Prostate gland (tissue), 2 donors: ENCODE measurements around the gene XCR1. TPM values are rescaled to one million over a fixed set of nuclear protein-coding genes. Genes with fewer than 3 reads are reported as not detected.

Experiments used
- DNase-seq: peaks from one replicate; pipeline ENCODE4 v3.0.0-alpha.2; 2019; ENCODE audit warnings: low spot score
- H3K27ac ChIP-seq, 2 donors: fragments of 200-600 bp; sonication (generic); 2 replicates each; pipeline ENCODE4 v1.5.1; 2017 to 2019
- H3K27me3 ChIP-seq: fragments of 200-600 bp; sonication (generic); replicated peaks from 2 replicates; pipeline ENCODE4 v1.5.1; 2019; ENCODE audit not compliant: insufficient read depth
- H3K36me3 ChIP-seq, 2 donors: fragments of 200-600 bp; sonication (generic); 1 replicate in 1 of 2; 2 replicates in 1 of 2; pipeline versions ENCODE4 v1.5.1 to v1.8.1; 2017 to 2019
- H3K4me1 ChIP-seq: fragments of 200-600 bp; sonication (generic); replicated peaks from 2 replicates; pipeline ENCODE4 v1.5.1; 2019
- H3K4me3 ChIP-seq, 2 donors: fragments of 200-600 bp; sonication (generic); 2 replicates each; pipeline ENCODE4 v1.5.1; 2017 to 2019
- H3K9me3 ChIP-seq: fragments of 200-600 bp; sonication (generic); 2 replicates; pipeline ENCODE4 v1.5.1; 2017
- POLR2A ChIP-seq: fragments of 450-650 bp; IDR thresholded peaks from one replicate; pipeline ENCODE4 v1.6.1; 2016; ENCODE audit warnings: antibody characterized with exemption, mild to moderate bottlenecking
- POLR2AphosphoS5 ChIP-seq: sonication (generic); formaldehyde crosslinking; IDR thresholded peaks from one replicate; pipeline ENCODE4 v1.6.1; 2017; ENCODE audit warnings: antibody characterized with exemption
- WGBS: methylation state at CpG from one replicate; pipeline ENCODE4 v1.1.5; 2018; 5-methylcytosine and 5-hydroxymethylcytosine counted together
- intact Hi-C: fragments of 100-400 bp; cut with DNase I; formaldehyde crosslinking; loops from one replicate; pipeline ENCODE4 v1.14.2; 2022
- total RNA-seq, 2 donors: library from RNA; depleted of rRNA; stranded (reverse); fragments of >200 nt; gene quantifications; one replicate each; pipeline ENCODE4 v1.1.0, GENCODE V29; 2016
- TF ChIP-seq, protein P1 (sequence below), 4 experiments: fragments of 200-600 bp in 2 of 4; fragments of 450-650 bp in 2 of 4; sonication (generic) in 2 of 4; IDR thresholded peaks; 1 replicate in 3 of 4; 2 replicates in 1 of 4; pipeline ENCODE4 v1.5.1; 2016 to 2019; ENCODE audit warnings: antibody characterized with exemption in 4 of 4, mild to moderate bottlenecking in 2 of 4, moderate library complexity in 2 of 4

Gene XCR1
- total RNA-seq, 2 donors from 2014 or later = not detected

GRCh38 chr3:45978006-45978761, 49.1 kb downstream of the XCR1 start:
- 57% methylated on average over 5 of the region's 5 CpGs for WGBS
- Histone ChIP-seq H3K9me3 (no peaks in the 10 kb centered on the region), H3K4me1 (peaks cover 5% of the 10 kb centered on the region), H3K4me3 (no peak overlapping the region), H3K36me3 (peaks cover 2 to 9% of the 10 kb centered on the region in 2 donors), H3K27ac (peak overlapping the region in 1 of 2 donors; percentile 46), H3K27me3 (no peaks in the 10 kb centered on the region)
- TF ChIP-seq POLR2A = no peak
- TF ChIP-seq POLR2AphosphoS5 = no peak
- TF ChIP-seq, protein P1, sequence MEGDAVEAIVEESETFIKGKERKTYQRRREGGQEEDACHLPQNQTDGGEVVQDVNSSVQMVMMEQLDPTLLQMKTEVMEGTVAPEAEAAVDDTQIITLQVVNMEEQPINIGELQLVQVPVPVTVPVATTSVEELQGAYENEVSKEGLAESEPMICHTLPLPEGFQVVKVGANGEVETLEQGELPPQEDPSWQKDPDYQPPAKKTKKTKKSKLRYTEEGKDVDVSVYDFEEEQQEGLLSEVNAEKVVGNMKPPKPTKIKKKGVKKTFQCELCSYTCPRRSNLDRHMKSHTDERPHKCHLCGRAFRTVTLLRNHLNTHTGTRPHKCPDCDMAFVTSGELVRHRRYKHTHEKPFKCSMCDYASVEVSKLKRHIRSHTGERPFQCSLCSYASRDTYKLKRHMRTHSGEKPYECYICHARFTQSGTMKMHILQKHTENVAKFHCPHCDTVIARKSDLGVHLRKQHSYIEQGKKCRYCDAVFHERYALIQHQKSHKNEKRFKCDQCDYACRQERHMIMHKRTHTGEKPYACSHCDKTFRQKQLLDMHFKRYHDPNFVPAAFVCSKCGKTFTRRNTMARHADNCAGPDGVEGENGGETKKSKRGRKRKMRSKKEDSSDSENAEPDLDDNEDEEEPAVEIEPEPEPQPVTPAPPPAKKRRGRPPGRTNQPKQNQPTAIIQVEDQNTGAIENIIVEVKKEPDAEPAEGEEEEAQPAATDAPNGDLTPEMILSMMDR (IDR thresholded peaks at IDR 0.05) = no peak
- intact Hi-C loops = no loop called here
- peak; percentile 72 for DNase-seq

DNA sequence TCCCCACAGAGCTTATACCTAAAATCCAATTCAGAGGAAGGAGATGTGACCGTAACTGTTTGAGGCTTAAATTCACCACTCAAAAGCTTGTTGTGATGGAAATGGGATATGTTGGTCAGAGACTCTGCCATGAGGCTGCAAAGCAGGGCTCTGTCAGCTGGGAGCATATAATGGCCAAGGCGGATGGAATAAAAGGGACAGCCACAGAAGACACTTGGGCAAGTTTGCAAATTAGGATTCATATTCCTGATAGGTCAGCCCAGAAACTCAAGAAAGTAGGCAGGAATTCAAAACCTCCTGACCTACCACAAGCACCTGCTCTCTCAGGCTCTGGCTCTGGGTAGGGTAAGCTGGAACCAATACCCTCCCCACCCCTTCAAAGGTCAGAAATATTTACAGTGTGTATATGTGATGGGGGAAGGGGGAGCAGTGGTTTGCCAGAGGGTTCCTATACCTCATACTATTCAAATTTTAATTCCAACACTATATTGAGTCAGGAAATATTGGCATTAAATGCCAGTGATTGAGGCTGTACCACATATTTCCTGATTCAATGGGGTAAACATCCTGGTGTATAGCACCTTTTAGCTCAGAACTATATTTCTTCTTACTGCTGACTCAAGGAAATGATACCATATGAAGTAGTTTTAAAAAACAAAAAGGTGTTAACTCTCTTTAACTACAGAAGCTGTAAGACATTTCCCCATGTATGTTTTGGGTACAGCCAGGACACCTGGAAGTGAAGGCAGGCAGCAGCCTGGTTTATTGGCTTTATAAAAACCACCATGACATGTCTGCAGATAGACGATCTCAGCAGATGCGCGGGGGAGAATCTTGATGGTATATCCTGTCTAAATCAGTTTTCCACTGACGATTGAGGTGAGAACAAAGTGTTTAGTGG, 50.8 kb downstream of the XCR1 start:
- intact Hi-C loops = no loop called here
- Histone ChIP-seq H3K27ac (peak overlapping the region; percentile 0 to 46), H3K36me3 (peaks cover 2 to 9% of the 10 kb centered on the region in 2 donors), H3K9me3 (no peaks in the 10 kb centered on the region), H3K27me3 (no peaks in the 10 kb centered on the region), H3K4me3 (no peak overlapping the region), H3K4me1 (peaks cover 11% of the 10 kb centered on the region)
- peak; percentile 52 for TF ChIP-seq POLR2AphosphoS5
- no peak for TF ChIP-seq POLR2A
- 50% methylated on average over 6 of the region's 6 CpGs for WGBS
- no peak for DNase-seq

DNA sequence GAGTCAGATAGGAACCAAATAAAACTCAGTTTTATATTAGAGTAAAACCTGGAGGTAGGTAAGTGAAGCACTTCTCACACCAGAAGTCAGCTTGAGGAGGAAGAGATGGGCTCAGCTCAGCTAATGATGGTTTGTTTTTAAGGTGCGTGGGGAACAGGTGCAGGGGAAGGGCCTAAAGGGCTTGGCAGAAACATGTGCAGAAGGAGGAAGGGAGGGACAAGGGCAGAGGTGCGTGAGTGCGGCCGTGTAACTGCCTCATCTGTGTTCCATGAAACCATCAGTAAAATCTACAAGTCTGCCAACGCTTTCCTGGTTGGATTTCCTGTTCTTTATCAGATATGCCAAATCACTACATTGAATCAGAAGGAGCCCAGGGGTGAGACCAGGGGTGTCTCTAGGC, 51.6 kb downstream of the XCR1 start:
- Histone ChIP-seq H3K27ac (peak overlapping the region; percentile 0 to 46), H3K36me3 (peaks cover 2 to 9% of the 10 kb centered on the region in 2 donors), H3K4me1 (peaks cover 11% of the 10 kb centered on the region), H3K9me3 (no peaks in the 10 kb centered on the region), H3K4me3 (no peak overlapping the region), H3K27me3 (no peaks in the 10 kb centered on the region)
- no peak for DNase-seq
- intact Hi-C loops = no loop called here
- TF ChIP-seq POLR2AphosphoS5 (no peak), POLR2A (no peak)
- TF ChIP-seq, protein P1 (IDR thresholded peaks at IDR 0.05) = no peak
- WGBS = 49% methylated on average over 5 of the region's 5 CpGs

GRCh38 chr3:45974686-45975085, 52.6 kb downstream of the XCR1 start:
- intact Hi-C loops = no loop called here
- no peak for DNase-seq
- TF ChIP-seq POLR2AphosphoS5 (no peak), POLR2A (no peak)
- TF ChIP-seq, protein P1 (IDR thresholded peaks at IDR 0.05) = no peak
- H3K36me3 ChIP-seq = peaks cover 2 to 10% of the 10 kb centered on the region in 2 donors
- H3K27ac ChIP-seq = no peak overlapping the region
- WGBS = 58% methylated on average over 4 of the region's 4 CpGs
- peaks cover 11% of the 10 kb centered on the region for H3K4me1 ChIP-seq
- H3K4me3 ChIP-seq = no peak overlapping the region
- H3K27me3 ChIP-seq = no peaks in the 10 kb centered on the region
- H3K9me3 ChIP-seq = no peaks in the 10 kb centered on the region
